Stimulated activated CD4-positive, alpha-beta T cell treated with anti-CD3 and anti-CD28 coated beads, Interleukin-2, amount 100 ng/mL, for 4 hours (primary cell): ENCODE data around the gene TMEM272.
"Not testable (repeated sequence)": the region's sequence is repeated elsewhere in the genome, so short reads cannot be mapped to it uniquely, and the experiment has no call there.

Experiments used
- DNase-seq: peaks from one replicate; pipeline ENCODE4 v3.0.0-alpha.2; 2020; ENCODE audit warnings: low read depth

Gene TMEM272

GRCh38 chr13:51824712-51825111, 20.3 kb downstream of the TMEM272 start:
- not testable (repeated sequence) for DNase-seq

GRCh38 chr13:51823863-51824262, 21.1 kb downstream of the TMEM272 start:
- no peak for DNase-seq

GRCh38 chr13:51823359-51823758, 21.6 kb downstream of the TMEM272 start:
- no peak for DNase-seq

GRCh38 chr13:51822106-51822815, 22.7 kb downstream of the TMEM272 start:
- DNase-seq: no peak

- DNase-seq: no peak
Measured at GRCh38 chr13:51821606-51822005, 23.4 kb downstream of the TMEM272 start.

GRCh38 chr13:51820016-51820597, 24.9 kb downstream of the TMEM272 start:
- no peak for DNase-seq

GRCh38 chr13:51819544-51819943, 25.4 kb downstream of the TMEM272 start:
- no peak for DNase-seq

- peak; percentile 41 for DNase-seq
Measured at GRCh38 chr13:51818781-51819511, 26.0 kb downstream of the TMEM272 start.

- no peak for DNase-seq
Measured at GRCh38 chr13:51818276-51818675, 26.7 kb downstream of the TMEM272 start.

- no peak for DNase-seq
Measured at GRCh38 chr13:51817717-51818116, 27.3 kb downstream of the TMEM272 start.

- no peak for DNase-seq
Measured at GRCh38 chr13:51816604-51817249, 28.2 kb downstream of the TMEM272 start.

- DNase-seq: no peak
Measured at GRCh38 chr13:51815848-51816247, 29.1 kb downstream of the TMEM272 start.

GRCh38 chr13:51814825-51815650, 29.9 kb downstream of the TMEM272 start:
- peak; percentile 63 for DNase-seq

GRCh38 chr13:51814071-51814470, 30.9 kb downstream of the TMEM272 start:
- DNase-seq: no peak

- DNase-seq: no peak
Measured at GRCh38 chr13:51811920-51812451, 33.0 kb downstream of the TMEM272 start.

- DNase-seq: no peak
Measured at GRCh38 chr13:51811046-51811445, 33.9 kb downstream of the TMEM272 start.

- no peak for DNase-seq
Measured at GRCh38 chr13:51808811-51809210, 36.2 kb downstream of the TMEM272 start.

- no peak for DNase-seq
Measured at GRCh38 chr13:51807041-51807440, 37.9 kb downstream of the TMEM272 start.

GRCh38 chr13:51806566-51806965, 38.4 kb downstream of the TMEM272 start:
- no peak for DNase-seq

GRCh38 chr13:51805925-51806324, 39.1 kb downstream of the TMEM272 start:
- DNase-seq: no peak

- DNase-seq: no peak
Measured at GRCh38 chr13:51805313-51805712, 39.7 kb downstream of the TMEM272 start.
